Sigmoid colon (tissue), 4 donors: Measurements from ENCODE around the gene METTL25.

Source experiments
- CTCF ChIP-seq, 4 experiments: fragments of 450-650 bp in 3 of 4; fragments of 200-600 bp in 1 of 4; IDR thresholded peaks; one replicate each; pipeline ENCODE4 v1.5.1; 2016 to 2019; ENCODE audit warnings: antibody characterized with exemption in 4 of 4, mild to moderate bottlenecking in 3 of 4, moderate library complexity in 2 of 4
- POLR2A ChIP-seq, 2 donors: fragments of 450-650 bp; IDR thresholded peaks; one replicate each; pipeline ENCODE4 v1.6.1; 2016; ENCODE audit warnings: antibody characterized with exemption in 2 of 2, mild to moderate bottlenecking in 2 of 2, moderate library complexity in 2 of 2
- POLR2AphosphoS5 ChIP-seq, 4 donors: sonication (generic); formaldehyde crosslinking; IDR thresholded peaks; one replicate each; pipeline ENCODE4 v1.6.1; 2017; ENCODE audit warnings: antibody characterized with exemption in 4 of 4

- no peak for TF ChIP-seq CTCF (IDR thresholded peaks at IDR 0.05)
- TF ChIP-seq POLR2AphosphoS5 (IDR thresholded peaks at IDR 0.05): no peak
- TF ChIP-seq POLR2A (IDR thresholded peaks at IDR 0.05): no peak
Observed at GRCh38 chr12:82378997-82379396, 20.7 kb downstream of the METTL25 start.
